Measurements from ENCODE around the gene C19orf67. TPM values are rescaled to one million over a fixed set of nuclear protein-coding genes. Genes with fewer than 3 reads are reported as not detected.
"Not testable (repeated sequence)": the region's sequence is repeated elsewhere in the genome, so short reads cannot be mapped to it uniquely, and the experiment has no call there.

Gene C19orf67
- total RNA-seq, 1 donor from 2014 or later = 0.63 TPM

DNA sequence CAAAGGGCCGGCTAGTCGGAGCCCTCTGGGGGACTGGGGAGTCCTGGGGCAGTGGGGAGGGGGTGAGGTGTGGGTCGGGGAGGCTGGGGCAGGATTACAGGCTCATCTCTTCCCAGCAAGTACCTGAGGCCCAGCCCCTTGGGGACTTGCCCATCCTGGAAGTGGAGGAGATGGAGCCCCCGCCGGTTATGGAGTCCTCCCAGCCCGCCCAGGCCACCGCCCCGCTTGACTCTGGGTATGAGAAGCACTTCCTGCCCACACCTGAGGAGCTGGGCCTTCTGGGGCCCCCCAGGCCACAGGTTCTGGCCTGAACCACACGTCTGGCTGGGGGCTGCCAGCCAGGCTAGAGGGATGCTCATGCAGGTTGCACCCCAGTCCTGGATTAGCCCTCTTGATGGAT is 33.6 kb downstream of the C19orf67 start:
- no peak for DNase-seq (ENCODE audit: low read depth)
- TF ChIP-seq, protein P1, sequence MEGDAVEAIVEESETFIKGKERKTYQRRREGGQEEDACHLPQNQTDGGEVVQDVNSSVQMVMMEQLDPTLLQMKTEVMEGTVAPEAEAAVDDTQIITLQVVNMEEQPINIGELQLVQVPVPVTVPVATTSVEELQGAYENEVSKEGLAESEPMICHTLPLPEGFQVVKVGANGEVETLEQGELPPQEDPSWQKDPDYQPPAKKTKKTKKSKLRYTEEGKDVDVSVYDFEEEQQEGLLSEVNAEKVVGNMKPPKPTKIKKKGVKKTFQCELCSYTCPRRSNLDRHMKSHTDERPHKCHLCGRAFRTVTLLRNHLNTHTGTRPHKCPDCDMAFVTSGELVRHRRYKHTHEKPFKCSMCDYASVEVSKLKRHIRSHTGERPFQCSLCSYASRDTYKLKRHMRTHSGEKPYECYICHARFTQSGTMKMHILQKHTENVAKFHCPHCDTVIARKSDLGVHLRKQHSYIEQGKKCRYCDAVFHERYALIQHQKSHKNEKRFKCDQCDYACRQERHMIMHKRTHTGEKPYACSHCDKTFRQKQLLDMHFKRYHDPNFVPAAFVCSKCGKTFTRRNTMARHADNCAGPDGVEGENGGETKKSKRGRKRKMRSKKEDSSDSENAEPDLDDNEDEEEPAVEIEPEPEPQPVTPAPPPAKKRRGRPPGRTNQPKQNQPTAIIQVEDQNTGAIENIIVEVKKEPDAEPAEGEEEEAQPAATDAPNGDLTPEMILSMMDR (conservative IDR thresholded peaks at IDR 0.05; ENCODE audit: low read depth, low read length) = no peak
- H3K4me3 ChIP-seq (ENCODE audit: low read depth, low read length) = no peak overlapping the region

DNA sequence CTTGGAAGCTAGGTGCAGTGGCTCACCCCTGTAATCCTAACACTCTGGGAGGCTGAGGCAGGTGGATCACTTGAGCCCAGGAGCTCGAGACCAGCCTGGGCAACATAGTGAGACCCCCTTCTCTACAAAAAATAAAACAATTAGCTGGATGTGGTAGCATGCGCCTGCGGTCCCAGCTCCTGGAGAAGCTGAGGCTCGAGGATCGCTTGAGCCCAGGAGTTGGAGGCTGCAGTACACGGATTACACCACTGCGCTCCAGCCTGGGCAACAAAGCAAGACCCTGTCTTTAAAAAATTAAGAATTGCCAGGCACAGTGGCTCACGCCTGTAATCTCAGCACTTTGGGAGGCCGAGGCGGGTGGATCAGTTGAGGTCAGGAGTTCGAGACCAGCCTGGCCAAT is 34.6 kb downstream of the C19orf67 start:
- H3K4me3 ChIP-seq (ENCODE audit: low read depth, low read length); DNase-seq (ENCODE audit: low read depth): not testable (repeated sequence)

DNA sequence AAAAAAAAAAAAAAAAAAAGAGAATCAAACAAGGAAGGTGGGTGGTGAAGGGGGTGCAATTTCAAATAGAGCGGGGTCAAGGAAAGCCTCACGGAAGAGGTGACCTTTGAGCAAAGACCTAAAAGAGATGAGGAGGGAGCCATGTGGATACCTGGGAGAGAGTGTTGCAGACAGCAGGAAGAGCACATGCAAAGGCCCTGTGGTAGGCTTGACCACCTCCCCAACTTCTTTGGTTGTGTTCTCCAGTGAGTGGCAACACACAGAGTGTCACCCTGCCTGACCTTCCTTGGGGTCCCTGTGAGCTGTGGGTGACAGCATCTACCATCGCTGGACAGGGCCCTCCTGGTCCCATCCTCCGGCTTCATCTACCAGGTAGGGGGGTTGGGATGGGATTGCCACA is 35.1 kb downstream of the C19orf67 start:
- H3K4me3 ChIP-seq (ENCODE audit: low read depth, low read length) = no peak overlapping the region
- TF ChIP-seq, protein P1 (conservative IDR thresholded peaks at IDR 0.05; ENCODE audit: low read depth, low read length) = no peak
- no peak for DNase-seq (ENCODE audit: low read depth)

DNA sequence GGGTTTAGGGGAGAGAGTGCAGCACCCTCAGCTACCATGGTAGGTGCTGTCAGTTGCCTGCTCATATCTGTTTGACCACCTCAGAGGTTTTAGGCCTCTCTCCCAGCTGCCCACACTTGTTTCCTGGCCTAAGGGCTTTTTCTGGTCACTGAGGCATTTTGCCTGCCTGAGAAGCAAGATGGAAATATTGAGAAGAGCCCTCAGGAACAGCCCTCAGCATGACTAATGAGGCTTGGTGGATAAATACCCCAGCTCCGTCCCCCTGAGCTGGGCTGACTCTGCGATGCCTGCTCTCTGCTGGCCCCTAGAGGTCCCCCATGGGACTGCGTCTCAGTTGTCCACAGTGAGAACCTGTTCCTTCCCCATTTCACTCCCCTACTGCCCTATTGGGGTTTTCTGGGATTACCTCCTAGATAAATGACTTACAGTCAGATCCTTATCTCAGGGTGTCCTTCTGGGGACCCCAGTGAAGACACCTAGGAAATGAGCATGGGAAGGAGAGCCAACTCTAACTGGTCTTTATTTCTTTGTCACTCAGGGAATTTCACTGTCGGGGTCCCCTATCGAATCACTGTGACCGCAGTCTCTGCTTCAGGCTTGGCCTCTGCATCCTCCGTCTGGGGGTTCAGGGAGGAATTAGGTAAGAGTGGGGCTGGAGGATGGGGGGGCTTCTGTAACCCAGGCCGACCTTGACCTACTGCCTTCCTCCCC is 37.0 kb downstream of the C19orf67 start:
- TF ChIP-seq, protein P1 (conservative IDR thresholded peaks at IDR 0.05; ENCODE audit: low read depth, low read length) = peak; percentile 93
- DNase-seq (ENCODE audit: low read depth) = no peak
- H3K4me3 ChIP-seq (ENCODE audit: low read depth, low read length) = no peak overlapping the region

DNA sequence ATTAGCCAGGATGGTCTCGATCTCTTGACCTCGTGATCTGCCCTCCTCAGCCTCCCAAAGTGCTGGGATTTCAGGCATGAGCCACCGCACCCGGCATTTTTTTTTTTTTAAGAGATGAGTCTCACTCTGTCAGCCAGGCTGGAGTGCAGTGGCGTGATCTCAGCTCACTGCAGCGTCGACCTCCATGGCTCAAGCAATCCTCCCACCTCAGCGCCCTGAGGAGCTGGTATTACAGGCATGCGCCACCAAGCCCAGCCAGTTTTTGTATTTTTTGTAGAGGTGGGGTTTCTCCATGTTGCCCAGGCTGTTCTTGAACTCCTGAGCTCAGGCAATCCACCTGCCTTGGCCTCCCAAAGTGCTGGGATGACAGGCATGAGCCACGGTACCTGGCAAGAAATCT is 37.7 kb downstream of the C19orf67 start:
- not testable (repeated sequence) for H3K4me3 ChIP-seq (ENCODE audit: low read depth, low read length); DNase-seq (ENCODE audit: low read depth)

DNA sequence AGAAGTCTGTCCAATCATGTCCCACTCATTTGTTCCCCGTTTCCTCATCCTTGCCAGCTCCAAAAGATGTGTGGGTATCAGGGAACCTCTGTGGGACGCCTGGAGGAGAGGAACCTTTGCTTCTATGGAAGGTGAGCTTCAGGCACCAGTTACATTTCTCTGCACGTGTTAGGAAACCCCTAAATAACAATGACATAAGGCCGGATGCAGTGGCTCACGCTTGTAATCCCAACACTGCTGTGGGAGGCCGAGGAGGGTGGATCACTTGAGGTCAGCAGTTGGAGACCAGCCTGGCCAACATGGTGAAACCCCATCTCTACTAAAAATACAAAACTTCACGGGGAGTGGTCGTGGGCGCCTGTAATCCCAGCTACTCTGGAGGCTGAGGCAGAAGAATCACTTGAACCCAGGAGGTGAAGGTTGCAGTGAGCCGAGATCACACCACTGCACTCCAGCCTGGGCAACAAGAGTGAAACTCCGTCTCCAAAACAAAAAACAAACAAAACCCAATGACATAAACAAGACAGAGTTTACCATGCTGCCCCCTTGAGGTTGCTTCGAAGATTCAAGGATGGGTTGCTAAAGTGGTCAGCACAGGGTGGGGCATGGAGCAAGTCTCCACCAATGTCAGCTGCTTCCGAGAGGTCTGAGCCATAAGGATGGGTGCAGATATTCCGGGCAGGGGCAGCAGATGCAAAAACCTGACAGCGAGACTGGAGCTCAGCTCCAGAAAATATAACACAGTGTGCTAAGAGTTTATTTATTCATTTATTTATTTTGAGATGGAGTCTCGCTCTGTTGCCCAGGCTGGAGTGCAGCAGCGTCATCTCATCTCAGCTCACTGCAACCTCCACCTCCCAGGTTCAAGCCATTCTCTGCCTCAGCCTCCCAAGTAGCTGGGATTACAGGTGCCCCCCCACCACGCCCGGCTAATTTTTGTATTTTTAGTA is 42.6 kb downstream of the C19orf67 start:
- not testable (repeated sequence) for H3K4me3 ChIP-seq (ENCODE audit: low read depth, low read length); DNase-seq (ENCODE audit: low read depth)
- TF ChIP-seq, protein P1 (conservative IDR thresholded peaks at IDR 0.05; ENCODE audit: low read depth, low read length) = peak; percentile 64

DNA sequence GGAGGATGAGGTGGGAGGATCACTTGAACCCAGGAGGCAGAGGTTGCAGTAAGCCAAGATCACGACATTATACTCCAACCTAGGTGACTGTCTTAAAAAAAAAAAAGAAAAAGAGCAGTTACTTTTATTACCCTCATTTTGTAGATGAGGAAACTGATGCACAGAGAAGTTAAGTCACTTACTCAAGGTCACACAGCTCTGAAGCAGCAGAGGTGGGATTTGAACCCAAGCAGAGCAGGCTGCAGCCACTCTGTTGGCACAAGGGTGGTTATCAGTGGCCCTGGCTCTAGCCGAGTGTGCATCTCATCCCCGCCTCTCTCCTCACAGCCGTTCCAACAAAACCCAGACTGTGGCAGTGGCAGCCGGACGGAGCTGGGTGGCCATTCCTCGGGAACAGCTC is 46.4 kb downstream of the C19orf67 start:
- DNase-seq (ENCODE audit: low read depth) = no peak
- TF ChIP-seq, protein P1 (conservative IDR thresholded peaks at IDR 0.05; ENCODE audit: low read depth, low read length) = no peak
- H3K4me3 ChIP-seq (ENCODE audit: low read depth, low read length) = no peak overlapping the region
